ENCODE results near the gene C1QTNF3.
"Not testable (repeated sequence)": the region's sequence is repeated elsewhere in the genome, so short reads cannot be mapped to it uniquely, and the experiment has no call there.

C1QTNF3 gene

GRCh38 chr5:34043099-34043876 lies at the start of gene C1QTNF3:
Gene C1QTNF3 (minus strand): TSS chr5:34043213. CDS start chr5:34043125, 88 bp downstream.
- DNase-seq (ENCODE audit: low read depth) = no peak

- not testable (repeated sequence) for DNase-seq (ENCODE audit: low read depth)
Observed at GRCh38 chr5:34091039-34091438, 48.0 kb upstream of the C1QTNF3 start.

GRCh38 chr5:34089802-34090201 lies 46.8 kb upstream of the C1QTNF3 start:
- not testable (repeated sequence) for DNase-seq (ENCODE audit: low read depth)

- DNase-seq (ENCODE audit: low read depth) = not testable (repeated sequence)
Observed at GRCh38 chr5:34087728-34088127, 44.7 kb upstream of the C1QTNF3 start.

- DNase-seq (ENCODE audit: low read depth) = not testable (repeated sequence)
Observed at GRCh38 chr5:34083898-34084297, 40.9 kb upstream of the C1QTNF3 start.

- DNase-seq (ENCODE audit: low read depth) = not testable (repeated sequence)
Observed at GRCh38 chr5:34079505-34079904, 36.5 kb upstream of the C1QTNF3 start.

- DNase-seq (ENCODE audit: low read depth) = not testable (repeated sequence)
Observed at GRCh38 chr5:34077636-34078035, 34.6 kb upstream of the C1QTNF3 start.

- DNase-seq (ENCODE audit: low read depth) = not testable (repeated sequence)
Observed at GRCh38 chr5:34076719-34077364, 33.8 kb upstream of the C1QTNF3 start.

- DNase-seq (ENCODE audit: low read depth) = not testable (repeated sequence)
Observed at GRCh38 chr5:34074472-34074871, 31.5 kb upstream of the C1QTNF3 start.

GRCh38 chr5:34074071-34074470 lies 31.1 kb upstream of the C1QTNF3 start:
- DNase-seq (ENCODE audit: low read depth) = not testable (repeated sequence)

GRCh38 chr5:34070626-34071025 lies 27.6 kb upstream of the C1QTNF3 start:
- DNase-seq (ENCODE audit: low read depth) = not testable (repeated sequence)

GRCh38 chr5:34064656-34065055 lies 21.6 kb upstream of the C1QTNF3 start:
- no peak for DNase-seq (ENCODE audit: low read depth)

GRCh38 chr5:34062419-34062818 lies 19.4 kb upstream of the C1QTNF3 start:
- no peak for DNase-seq (ENCODE audit: low read depth)

GRCh38 chr5:34061993-34062392 lies 19.0 kb upstream of the C1QTNF3 start:
- no peak for DNase-seq (ENCODE audit: low read depth)

GRCh38 chr5:34059977-34060376 lies 17.0 kb upstream of the C1QTNF3 start:
- DNase-seq (ENCODE audit: low read depth) = no peak

GRCh38 chr5:34058532-34058931 lies 15.5 kb upstream of the C1QTNF3 start:
- DNase-seq (ENCODE audit: low read depth) = no peak

- DNase-seq (ENCODE audit: low read depth) = no peak
Observed at GRCh38 chr5:34057569-34057968, 14.6 kb upstream of the C1QTNF3 start.

GRCh38 chr5:34057118-34057517 lies 14.1 kb upstream of the C1QTNF3 start:
- DNase-seq (ENCODE audit: low read depth) = no peak

GRCh38 chr5:34055667-34056066 lies 12.7 kb upstream of the C1QTNF3 start:
- DNase-seq (ENCODE audit: low read depth) = no peak

- no peak for DNase-seq (ENCODE audit: low read depth)
Observed at GRCh38 chr5:34054400-34054729, 11.4 kb upstream of the C1QTNF3 start.

GRCh38 chr5:34053571-34054399 lies 10.8 kb upstream of the C1QTNF3 start:
- no peak for DNase-seq (ENCODE audit: low read depth)

GRCh38 chr5:34053133-34053532 lies 10.1 kb upstream of the C1QTNF3 start:
- DNase-seq (ENCODE audit: low read depth) = no peak
